ENCODE data around the gene KCNJ4. TPM values are rescaled to one million over a fixed set of nuclear protein-coding genes. Genes with fewer than 3 reads are reported as not detected.

The KCNJ4 gene
- total and polyA plus RNA-seq, 5 donors from 2014 or later, result not detected

- H3K4me3 Mint-ChIP-seq, result peak overlapping the region in 2 of 4 donors; percentile 70 to 79
- H3K36me3 Mint-ChIP-seq, result peaks cover 3% of the 10 kb centered on the region
- peaks cover 0 to 17% (median 3%) of the 10 kb centered on the region in 4 donors for H3K4me1 Mint-ChIP-seq
- peaks cover 80% of the 10 kb centered on the region for H3K27me3 Mint-ChIP-seq
- Histone ChIP-seq H3K27ac (ENCODE audit: insufficient read depth, low read length, poor library complexity, severe bottlenecking) (no peak overlapping the region), H3K4me1 (ENCODE audit: control insufficient read depth, insufficient read depth, low read length, poor library complexity, severe bottlenecking) (peaks cover 15% of the 10 kb centered on the region), H3K9me3 (ENCODE audit: control insufficient read depth in 2 of 2, low read length in 2 of 2) (no peaks in the 10 kb centered on the region), H3K27me3 (ENCODE audit: control insufficient read depth, insufficient read depth, low read length) (peaks cover 25% of the 10 kb centered on the region), H3K4me3 (ENCODE audit: low read depth, low read length) (no peak overlapping the region), H3K36me3 (ENCODE audit: control insufficient read depth, insufficient read depth, low read length) (no peaks in the 10 kb centered on the region)
- ATAC-seq (ENCODE audit: low read depth in 2 of 2) (no peak), DNase-seq (no peak)
- no peak overlapping the region for H3K27ac Mint-ChIP-seq
- peaks cover 0 to 5% (median 0%) of the 10 kb centered on the region in 7 donors for H3K9me3 Mint-ChIP-seq
Measured at GRCh38 chr22:38455530-38456271, 702 bp upstream of the KCNJ4 start.

- H3K9me3 Mint-ChIP-seq, result peaks cover 0 to 5% (median 0%) of the 10 kb centered on the region in 7 donors
- ATAC-seq (ENCODE audit: low read depth in 2 of 2) (peak; percentile 25), DNase-seq (peak in 2 of 3 donors; percentile 39 to 53)
- peak overlapping the region; percentile 83 to 87 (median 84) for H3K4me3 Mint-ChIP-seq
- no peak overlapping the region for H3K27ac Mint-ChIP-seq
- peaks cover 20% of the 10 kb centered on the region for H3K27me3 ChIP-seq (ENCODE audit: control insufficient read depth, insufficient read depth, low read length)
- H3K36me3 Mint-ChIP-seq, result peaks cover 3% of the 10 kb centered on the region
- peaks cover 15% of the 10 kb centered on the region for H3K4me1 ChIP-seq (ENCODE audit: control insufficient read depth, insufficient read depth, low read length, poor library complexity, severe bottlenecking)
- H3K27me3 Mint-ChIP-seq, result peaks cover 74% of the 10 kb centered on the region
- peaks cover 0 to 14% (median 3%) of the 10 kb centered on the region in 4 donors for H3K4me1 Mint-ChIP-seq
- H3K9me3 ChIP-seq (ENCODE audit: control insufficient read depth in 2 of 2, low read length in 2 of 2), result no peaks in the 10 kb centered on the region
- no peak overlapping the region for H3K4me3 ChIP-seq (ENCODE audit: low read depth, low read length)
- H3K36me3 ChIP-seq (ENCODE audit: control insufficient read depth, insufficient read depth, low read length), result no peaks in the 10 kb centered on the region
- H3K27ac ChIP-seq (ENCODE audit: insufficient read depth, low read length, poor library complexity, severe bottlenecking), result no peak overlapping the region
Measured at GRCh38 chr22:38454353-38455075, 485 bp downstream of the KCNJ4 start.

GRCh38 chr22:38453996-38454352, 1.0 kb downstream of the KCNJ4 start:
- H3K27ac Mint-ChIP-seq, result no peak overlapping the region
- no peak for ATAC-seq (ENCODE audit: low read depth in 2 of 2)
- H3K27ac ChIP-seq (ENCODE audit: insufficient read depth, low read length, poor library complexity, severe bottlenecking), result no peak overlapping the region
- no peak for DNase-seq
- peaks cover 0 to 3% (median 0%) of the 10 kb centered on the region in 7 donors for H3K9me3 Mint-ChIP-seq
- peaks cover 20% of the 10 kb centered on the region for H3K27me3 ChIP-seq (ENCODE audit: control insufficient read depth, insufficient read depth, low read length)
- H3K4me3 ChIP-seq (ENCODE audit: low read depth, low read length), result no peak overlapping the region
- H3K4me1 ChIP-seq (ENCODE audit: control insufficient read depth, insufficient read depth, low read length, poor library complexity, severe bottlenecking), result peaks cover 15% of the 10 kb centered on the region
- peak overlapping the region in 3 of 4 donors; percentile 83 to 87 (median 85) for H3K4me3 Mint-ChIP-seq
- H3K4me1 Mint-ChIP-seq, result peaks cover 0 to 14% (median 3%) of the 10 kb centered on the region in 4 donors
- H3K27me3 Mint-ChIP-seq, result peaks cover 68% of the 10 kb centered on the region
- peaks cover 3% of the 10 kb centered on the region for H3K36me3 Mint-ChIP-seq
- no peaks in the 10 kb centered on the region for H3K9me3 ChIP-seq (ENCODE audit: control insufficient read depth in 2 of 2, low read length in 2 of 2)
- H3K36me3 ChIP-seq (ENCODE audit: control insufficient read depth, insufficient read depth, low read length), result no peaks in the 10 kb centered on the region

- DNase-seq (no peak), ATAC-seq (ENCODE audit: low read depth in 2 of 2) (no peak)
- Histone ChIP-seq H3K9me3 (ENCODE audit: control insufficient read depth in 2 of 2, low read length in 2 of 2) (no peaks in the 10 kb centered on the region), H3K36me3 (ENCODE audit: control insufficient read depth, insufficient read depth, low read length) (no peaks in the 10 kb centered on the region), H3K27me3 (ENCODE audit: control insufficient read depth, insufficient read depth, low read length) (peaks cover 15% of the 10 kb centered on the region), H3K4me1 (ENCODE audit: control insufficient read depth, insufficient read depth, low read length, poor library complexity, severe bottlenecking) (peaks cover 15% of the 10 kb centered on the region), H3K27ac (ENCODE audit: insufficient read depth, low read length, poor library complexity, severe bottlenecking) (no peak overlapping the region), H3K4me3 (ENCODE audit: low read depth, low read length) (no peak overlapping the region)
- Mint-ChIP-seq H3K4me3 (no peak overlapping the region), H3K4me1 (peaks cover 0 to 14% (median 3%) of the 10 kb centered on the region in 4 donors), H3K36me3 (peaks cover 3% of the 10 kb centered on the region), H3K27ac (no peak overlapping the region), H3K9me3 (peaks cover 0 to 3% (median 0%) of the 10 kb centered on the region in 7 donors), H3K27me3 (peaks cover 60% of the 10 kb centered on the region)
Measured at GRCh38 chr22:38453066-38453672, 1.8 kb downstream of the KCNJ4 start.

GRCh38 chr22:38452373-38453065, 2.5 kb downstream of the KCNJ4 start:
- Histone ChIP-seq H3K9me3 (ENCODE audit: control insufficient read depth in 2 of 2, low read length in 2 of 2) (no peaks in the 10 kb centered on the region), H3K4me1 (ENCODE audit: control insufficient read depth, insufficient read depth, low read length, poor library complexity, severe bottlenecking) (peaks cover 15% of the 10 kb centered on the region), H3K36me3 (ENCODE audit: control insufficient read depth, insufficient read depth, low read length) (no peaks in the 10 kb centered on the region), H3K4me3 (ENCODE audit: low read depth, low read length) (no peak overlapping the region), H3K27ac (ENCODE audit: insufficient read depth, low read length, poor library complexity, severe bottlenecking) (no peak overlapping the region), H3K27me3 (ENCODE audit: control insufficient read depth, insufficient read depth, low read length) (peaks cover 15% of the 10 kb centered on the region)
- Mint-ChIP-seq H3K27me3 (peaks cover 54% of the 10 kb centered on the region), H3K4me1 (peaks cover 0 to 14% (median 3%) of the 10 kb centered on the region in 4 donors), H3K36me3 (peaks cover 3% of the 10 kb centered on the region), H3K9me3 (peaks cover 0 to 2% (median 0%) of the 10 kb centered on the region in 7 donors), H3K27ac (no peak overlapping the region), H3K4me3 (no peak overlapping the region)
- ATAC-seq (ENCODE audit: low read depth in 2 of 2) (no peak), DNase-seq (no peak)

DNA sequence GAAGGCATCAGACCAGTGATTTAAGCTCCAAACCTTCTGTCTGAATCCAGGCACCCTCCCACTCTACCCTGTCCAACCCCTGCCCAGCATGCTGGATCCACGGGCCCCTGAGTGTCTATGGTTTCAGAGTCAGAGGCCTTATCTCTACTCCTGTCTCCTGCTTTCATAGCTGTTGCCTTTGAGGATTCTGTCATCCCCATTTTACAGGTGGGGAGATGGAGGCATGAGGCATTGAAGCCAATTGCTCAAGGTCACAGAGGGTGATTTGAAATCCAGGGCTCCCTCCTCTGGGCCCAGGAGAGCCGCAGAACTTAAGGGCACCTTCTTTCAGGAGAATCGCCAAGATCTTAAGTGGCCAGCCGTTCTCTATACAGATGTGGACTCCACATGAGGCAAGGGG, 3.1 kb downstream of the KCNJ4 start:
- H3K9me3 Mint-ChIP-seq, result peaks cover 0 to 2% (median 0%) of the 10 kb centered on the region in 7 donors
- Histone ChIP-seq H3K27me3 (ENCODE audit: control insufficient read depth, insufficient read depth, low read length) (peaks cover 10% of the 10 kb centered on the region), H3K36me3 (ENCODE audit: control insufficient read depth, insufficient read depth, low read length) (no peaks in the 10 kb centered on the region), H3K4me1 (ENCODE audit: control insufficient read depth, insufficient read depth, low read length, poor library complexity, severe bottlenecking) (peaks cover 15% of the 10 kb centered on the region), H3K9me3 (ENCODE audit: control insufficient read depth in 2 of 2, low read length in 2 of 2) (no peaks in the 10 kb centered on the region), H3K27ac (ENCODE audit: insufficient read depth, low read length, poor library complexity, severe bottlenecking) (no peak overlapping the region), H3K4me3 (ENCODE audit: low read depth, low read length) (no peak overlapping the region)
- H3K4me3 Mint-ChIP-seq, result no peak overlapping the region
- no peak for ATAC-seq (ENCODE audit: low read depth in 2 of 2)
- DNase-seq, result no peak
- H3K36me3 Mint-ChIP-seq, result peaks cover 3% of the 10 kb centered on the region
- H3K27ac Mint-ChIP-seq, result no peak overlapping the region
- H3K27me3 Mint-ChIP-seq, result peaks cover 47% of the 10 kb centered on the region
- peaks cover 0 to 12% (median 3%) of the 10 kb centered on the region in 4 donors for H3K4me1 Mint-ChIP-seq

GRCh38 chr22:38451404-38451803, 3.6 kb downstream of the KCNJ4 start:
- ATAC-seq (ENCODE audit: low read depth in 2 of 2) (no peak), DNase-seq (no peak)
- Histone ChIP-seq H3K36me3 (ENCODE audit: control insufficient read depth, insufficient read depth, low read length) (no peaks in the 10 kb centered on the region), H3K9me3 (ENCODE audit: control insufficient read depth in 2 of 2, low read length in 2 of 2) (no peaks in the 10 kb centered on the region), H3K27ac (ENCODE audit: insufficient read depth, low read length, poor library complexity, severe bottlenecking) (no peak overlapping the region), H3K27me3 (ENCODE audit: control insufficient read depth, insufficient read depth, low read length) (peaks cover 6% of the 10 kb centered on the region), H3K4me1 (ENCODE audit: control insufficient read depth, insufficient read depth, low read length, poor library complexity, severe bottlenecking) (peaks cover 15% of the 10 kb centered on the region), H3K4me3 (ENCODE audit: low read depth, low read length) (no peak overlapping the region)
- Mint-ChIP-seq H3K9me3 (peaks cover 0 to 2% (median 0%) of the 10 kb centered on the region in 7 donors), H3K36me3 (no peaks in the 10 kb centered on the region), H3K4me3 (no peak overlapping the region), H3K27me3 (peaks cover 42% of the 10 kb centered on the region), H3K4me1 (peaks cover 0 to 9% (median 3%) of the 10 kb centered on the region in 4 donors), H3K27ac (no peak overlapping the region)

Data from CD4-positive, CD25-positive, alpha-beta regulatory T cell (primary cell).